Activated CD8-positive, alpha-beta memory T cell treated with anti-CD3 and anti-CD28 coated beads for 48 hours (primary cell): ENCODE measurements around the gene CASP1.
"Not testable (repeated sequence)": the region's sequence is repeated elsewhere in the genome, so short reads cannot be mapped to it uniquely, and the experiment has no call there.

ENCODE experiments used
- DNase-seq, 3 experiments: peaks; one replicate each; pipeline ENCODE4 v3.0.0-alpha.2; 2020; ENCODE audit warnings: low read depth in 2 of 3, low spot score in 2 of 3

Gene CASP1

DNA sequence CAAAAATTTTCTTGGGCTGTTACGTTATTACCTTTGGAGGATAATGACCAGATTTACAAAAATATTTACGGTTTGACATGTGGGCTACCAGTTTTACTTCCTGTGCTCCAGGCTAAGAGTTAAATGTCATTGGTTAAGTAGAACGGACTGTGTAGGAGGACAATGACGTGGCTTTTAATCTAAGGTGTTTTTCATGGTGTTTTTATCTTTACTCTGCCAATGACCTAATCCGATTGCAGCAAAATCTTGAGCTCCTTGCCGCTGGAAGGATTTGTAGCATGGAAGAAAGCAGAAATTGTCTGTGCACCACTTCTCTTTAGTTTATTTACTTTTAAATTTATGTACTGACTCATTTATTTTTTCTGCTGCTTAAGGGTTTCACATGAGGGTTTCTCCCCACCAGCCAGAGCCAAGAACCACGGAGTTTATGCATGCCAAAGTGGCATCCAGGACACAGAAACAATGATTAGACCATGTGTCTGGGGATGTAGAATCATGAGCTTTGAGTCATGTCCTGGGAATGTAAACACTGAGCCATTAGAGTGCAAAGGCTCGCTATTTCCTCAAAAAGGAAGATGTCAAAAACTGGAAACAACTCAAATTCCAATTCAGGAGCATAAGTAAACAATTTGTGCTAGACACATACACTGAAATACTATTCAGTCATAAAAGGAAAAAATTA lies 12.1 kb upstream of the CASP1 start:
- DNase-seq, result no peak

DNA sequence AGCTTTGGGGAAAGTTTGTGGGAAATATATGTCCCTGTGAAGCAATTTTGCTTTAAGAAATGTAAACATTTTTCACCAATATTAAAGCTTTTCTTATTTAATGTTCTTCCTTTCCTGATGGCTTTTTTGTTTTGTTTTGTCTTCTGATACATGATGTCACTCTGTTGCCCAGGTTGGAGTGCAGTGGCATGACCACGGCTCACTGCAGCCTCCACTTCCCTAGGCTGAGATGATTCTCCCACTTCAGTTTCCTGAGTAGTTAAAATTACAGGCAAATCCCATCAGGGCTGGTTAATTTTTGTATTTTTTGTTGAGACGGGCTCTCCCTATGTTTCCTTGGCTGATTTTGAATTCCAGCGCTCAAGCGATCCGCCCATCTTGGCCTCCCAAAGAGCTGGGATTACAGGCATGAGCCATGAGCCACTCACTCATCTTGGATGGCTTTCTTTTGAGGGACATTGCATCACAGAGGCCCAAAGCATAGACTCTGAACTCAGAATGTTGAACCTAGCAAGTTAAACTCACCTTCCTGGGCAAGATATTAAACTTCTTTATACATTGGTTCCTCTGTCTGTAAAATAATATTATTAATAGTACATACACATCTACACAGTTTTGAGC lies 10.8 kb upstream of the CASP1 start:
- DNase-seq, result no peak

DNA sequence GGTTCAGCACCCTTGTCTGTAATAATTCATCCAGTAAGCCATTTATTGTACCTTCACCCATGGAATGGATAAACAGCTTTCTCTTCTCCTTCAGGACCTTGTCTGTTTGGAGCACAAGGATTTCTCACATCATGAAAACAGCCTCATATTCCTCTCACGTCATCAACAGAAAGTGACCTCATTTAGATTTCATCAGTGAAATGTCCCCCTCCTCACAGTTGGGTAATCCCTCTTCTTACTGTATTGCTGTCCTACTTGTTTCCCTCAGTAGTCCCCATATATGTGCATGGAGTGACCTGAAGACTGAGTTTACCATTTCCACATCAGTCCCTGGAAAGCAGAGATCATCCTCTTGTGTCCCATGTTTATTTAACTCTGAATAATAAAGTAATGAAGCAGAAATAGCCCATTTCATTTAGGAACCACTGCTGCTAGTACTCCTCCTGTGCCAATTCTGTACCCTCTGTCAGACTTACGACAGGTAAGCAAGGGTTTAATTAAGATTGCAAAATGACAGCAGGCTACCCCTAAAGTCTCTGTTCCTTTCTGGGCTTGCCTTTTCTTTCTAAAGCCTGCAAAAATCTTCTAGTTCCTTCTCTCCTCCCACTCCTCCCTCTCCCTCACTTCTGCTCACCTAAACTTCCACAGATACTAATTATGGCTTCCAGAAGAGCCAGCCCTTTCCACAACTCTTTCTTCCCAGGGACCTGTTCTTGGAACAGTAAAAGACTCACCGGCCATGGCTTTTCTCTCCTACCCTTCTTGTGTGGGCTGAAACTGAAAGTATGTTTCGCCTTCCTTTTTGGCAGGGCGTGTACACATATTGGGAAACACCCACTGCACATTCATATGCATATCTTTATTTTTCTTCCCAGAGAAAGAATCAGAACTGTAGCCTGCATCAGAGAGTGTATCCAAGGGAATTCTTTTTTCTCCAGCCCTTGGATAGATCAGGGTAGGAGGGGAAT lies 9.9 kb upstream of the CASP1 start, which contains the start of gene CARD16:
Gene CARD16 (minus strand): TSS at position 779 of the 968 bp plus-strand sequence. CDS start 38 bp downstream, at position 741.
- not testable (repeated sequence) for DNase-seq

DNA sequence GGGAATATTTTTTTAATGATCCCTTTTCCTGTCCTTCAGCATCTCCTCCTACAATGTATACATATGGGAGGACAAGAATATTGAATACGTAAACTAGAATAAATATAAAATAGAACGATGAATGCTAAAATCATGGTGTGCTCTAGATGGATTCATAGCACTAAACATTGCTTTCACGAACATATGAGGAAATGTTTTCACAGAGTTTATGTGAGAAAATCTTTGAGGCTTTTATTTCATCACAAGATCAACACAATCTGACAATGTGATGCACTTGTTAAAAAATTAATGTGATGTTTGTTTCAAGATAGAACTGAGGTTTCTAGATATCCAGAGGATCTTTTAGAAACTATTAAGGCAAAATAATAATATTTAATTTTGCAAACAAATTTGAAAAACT lies 7.2 kb upstream of the CASP1 start:
- no peak for DNase-seq

DNA sequence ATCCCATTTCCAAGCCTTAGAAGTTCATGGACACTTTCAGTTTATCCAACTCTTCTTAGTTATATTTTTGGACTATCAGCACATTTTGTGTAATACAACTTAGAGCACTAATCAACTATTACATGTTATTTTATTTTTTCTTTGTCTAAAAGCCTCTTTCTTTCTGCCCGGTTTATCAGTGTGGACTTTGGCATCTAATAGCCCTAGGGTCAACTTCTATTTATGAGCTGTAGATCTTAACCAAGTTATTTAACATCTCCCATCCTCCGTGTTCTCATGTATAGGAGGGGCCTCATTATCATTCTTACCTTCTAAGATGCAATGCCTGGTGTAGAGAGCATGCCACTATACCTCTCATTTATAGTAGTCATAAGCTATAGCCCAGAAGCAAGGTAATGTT lies 5.8 kb upstream of the CASP1 start:
- DNase-seq, result no peak

GRCh38 chr11:105034388-105034787 lies 556 bp downstream of the CASP1 start:
- not testable (repeated sequence) for DNase-seq

DNA sequence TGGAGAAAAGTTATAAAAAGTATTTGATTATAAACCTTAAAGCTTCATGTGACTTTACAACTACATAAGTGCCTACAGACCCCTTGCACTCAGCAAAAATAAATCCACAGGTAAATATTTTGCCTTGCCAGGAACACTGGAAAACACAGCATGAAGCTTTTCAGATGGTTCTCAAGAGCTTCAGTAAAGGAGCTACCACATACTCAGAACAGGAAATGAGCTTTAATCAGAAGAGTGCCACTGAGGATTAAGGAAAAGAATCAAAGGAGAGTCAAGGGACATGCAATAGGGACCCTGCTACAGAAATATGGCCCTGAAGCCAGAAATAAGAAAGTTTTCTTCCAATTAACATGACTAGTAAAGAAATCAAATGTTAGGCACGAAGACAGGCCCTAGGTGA lies 1.2 kb downstream of the CASP1 start:
- DNase-seq, result no peak

DNA sequence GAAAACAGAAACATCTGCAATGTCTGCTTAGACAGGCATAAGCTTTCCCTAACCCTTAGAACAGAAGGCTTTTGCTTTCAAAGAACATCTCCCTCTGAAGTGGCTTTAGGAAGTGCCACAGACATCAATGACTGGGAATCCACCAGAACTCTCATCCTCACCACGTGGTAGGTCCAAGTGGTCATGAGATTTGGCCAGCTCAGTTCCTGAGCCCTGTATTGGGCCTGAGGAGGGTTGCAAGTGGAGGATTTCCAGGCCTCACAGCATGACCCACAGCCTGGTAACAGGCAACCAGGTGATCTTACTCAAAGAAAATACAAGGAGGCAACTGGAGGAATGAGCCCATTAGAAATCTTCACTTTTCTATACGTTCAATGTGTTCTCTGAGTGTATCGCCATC lies 1.6 kb downstream of the CASP1 start:
- no peak for DNase-seq

GRCh38 chr11:105032495-105032894 lies 2.4 kb downstream of the CASP1 start:
- no peak for DNase-seq

DNA sequence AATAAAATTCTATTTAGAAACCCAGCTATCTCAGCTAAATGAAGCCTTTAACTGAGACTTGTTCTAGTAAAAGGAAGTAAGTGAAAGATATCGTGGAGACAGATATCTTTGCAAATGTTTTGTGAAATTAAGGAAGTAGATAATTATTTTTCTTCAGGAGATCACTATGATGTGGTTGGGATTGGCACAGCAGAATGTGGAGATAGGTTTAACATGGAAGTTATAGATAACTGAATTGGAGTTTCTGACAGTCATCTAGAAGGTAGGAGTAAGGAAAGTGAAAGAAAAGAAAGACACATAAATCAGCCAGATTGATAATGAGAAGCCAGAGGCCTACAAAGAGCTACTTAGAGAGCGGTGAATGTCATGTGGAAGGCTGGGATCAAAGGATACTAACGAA lies 7.3 kb downstream of the CASP1 start:
- DNase-seq, result no peak

DNA sequence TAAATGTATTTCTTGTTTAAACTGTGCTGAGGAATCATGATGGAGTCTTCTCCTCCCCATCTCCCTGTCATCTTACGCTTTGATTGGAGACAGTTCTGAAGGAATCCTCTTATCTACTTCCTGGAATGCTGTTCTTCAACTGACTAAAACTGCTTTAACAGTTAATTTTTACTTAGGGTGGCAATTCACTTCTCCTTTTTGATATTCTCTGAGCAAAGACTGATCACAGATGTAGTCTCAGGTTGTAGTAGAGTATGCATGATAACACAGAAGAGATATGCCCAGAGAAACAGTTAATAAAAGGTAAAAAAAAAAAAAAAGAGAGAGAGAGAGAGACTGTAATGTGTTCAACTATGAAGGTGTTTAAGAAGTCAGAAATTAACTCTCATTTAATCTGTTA lies 10.6 kb downstream of the CASP1 start:
- DNase-seq, result no peak

DNA sequence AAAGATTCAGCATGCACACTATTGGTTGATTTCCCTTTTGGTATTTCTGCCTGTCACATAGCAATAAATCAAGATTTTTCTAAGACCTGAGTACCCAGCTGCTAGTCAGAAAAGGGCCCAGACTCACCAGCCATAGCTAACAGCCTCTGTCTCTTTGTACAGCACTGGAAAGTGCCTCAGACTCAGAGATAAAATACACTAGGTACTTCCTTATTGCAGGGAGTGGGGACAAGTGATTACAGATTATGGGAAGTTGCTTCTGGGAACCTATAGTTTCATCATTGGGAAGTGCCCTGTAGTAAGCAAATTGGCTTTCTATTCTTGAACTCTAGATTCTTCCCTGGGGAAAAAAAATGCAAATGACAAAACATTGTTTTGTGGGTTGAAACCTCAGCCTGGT lies 11.9 kb downstream of the CASP1 start, which contains the start of gene CASP5:
Gene CASP5 (minus strand): TSS at position 166 of the 400 bp plus-strand sequence. CDS start 32 bp downstream, at position 134.
- no peak for DNase-seq

DNA sequence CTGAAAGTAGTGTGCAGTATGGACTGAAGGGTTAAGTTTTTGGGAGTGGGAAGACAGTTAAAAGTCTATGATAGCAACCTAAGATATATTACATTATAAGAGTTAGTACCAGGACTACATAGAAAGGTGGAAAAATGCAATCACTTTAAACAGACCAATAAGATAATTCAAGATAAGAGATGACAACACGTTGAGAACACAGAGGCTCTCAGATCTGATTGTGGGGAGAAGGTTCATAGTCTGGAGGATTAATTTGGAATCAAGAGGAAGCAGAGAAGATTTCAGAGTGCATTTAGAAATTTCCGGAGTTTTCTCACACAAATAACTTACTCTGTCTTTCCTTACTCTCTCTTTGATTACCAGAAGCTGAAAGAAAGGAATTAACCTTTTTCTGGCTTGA lies 12.4 kb downstream of the CASP1 start:
- DNase-seq, result no peak

DNA sequence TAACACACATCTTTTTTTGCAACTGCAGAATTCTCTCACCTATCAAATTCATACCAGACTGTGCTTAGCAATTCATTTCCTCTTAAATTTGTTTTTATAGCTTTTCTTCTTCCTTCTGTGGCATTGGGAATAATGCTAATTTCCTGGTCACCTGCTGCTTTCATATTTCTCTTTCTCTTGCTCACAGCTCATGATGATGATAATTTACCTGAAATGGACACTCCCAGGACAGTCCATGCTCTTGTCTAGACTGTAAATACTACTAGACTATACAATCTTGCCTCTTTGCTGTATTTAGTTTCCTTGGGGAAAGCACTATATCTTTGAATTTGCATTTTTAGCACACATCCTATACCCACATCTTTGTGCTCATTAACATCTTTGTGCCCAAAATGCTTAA lies 27.5 kb downstream of the CASP1 start:
- DNase-seq, result no peak

DNA sequence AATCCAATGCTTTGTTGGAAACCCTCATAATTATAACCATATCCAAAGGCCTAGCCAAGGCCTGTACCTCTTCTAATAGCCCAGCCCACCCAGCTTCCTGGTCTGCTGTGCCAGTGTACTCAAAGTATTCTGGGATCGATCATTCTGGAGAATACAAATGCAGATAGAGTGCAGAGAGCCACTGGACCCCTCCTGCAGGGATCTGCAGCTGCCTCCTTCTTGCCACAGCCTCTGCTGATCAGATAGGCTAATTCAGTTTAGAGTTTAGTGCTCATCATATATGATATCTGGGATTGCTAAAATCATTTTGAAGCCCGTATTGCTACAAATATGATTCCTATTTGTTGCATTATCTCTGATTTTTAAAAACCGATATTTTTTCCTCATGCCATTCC lies 29.5 kb downstream of the CASP1 start:
- DNase-seq, result no peak

GRCh38 chr11:105004021-105004420 lies 30.9 kb downstream of the CASP1 start:
- DNase-seq, result no peak

- DNase-seq, result no peak
Measured at GRCh38 chr11:105003151-105003550, 31.8 kb downstream of the CASP1 start.

DNA sequence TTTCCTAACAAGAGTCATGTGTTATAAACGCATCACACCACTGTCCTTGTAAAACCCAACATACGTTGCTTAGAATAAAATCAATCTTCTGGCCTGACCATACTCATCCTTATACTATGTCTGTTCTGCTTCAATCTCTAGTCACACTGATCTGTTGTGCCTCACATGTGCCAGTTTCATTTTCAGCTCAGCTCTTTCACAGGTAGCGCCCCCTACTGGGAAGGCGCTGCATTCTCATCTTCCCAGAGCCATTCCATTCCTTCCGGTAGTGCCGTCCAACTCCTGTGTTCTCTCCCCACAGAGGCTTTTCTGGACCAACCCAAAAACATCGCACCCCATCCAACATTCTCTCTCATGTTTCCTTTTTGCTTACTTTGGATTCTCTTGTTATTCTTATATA lies 34.1 kb downstream of the CASP1 start:
- DNase-seq, result peak; percentile 13 to 23 (median 13)

DNA sequence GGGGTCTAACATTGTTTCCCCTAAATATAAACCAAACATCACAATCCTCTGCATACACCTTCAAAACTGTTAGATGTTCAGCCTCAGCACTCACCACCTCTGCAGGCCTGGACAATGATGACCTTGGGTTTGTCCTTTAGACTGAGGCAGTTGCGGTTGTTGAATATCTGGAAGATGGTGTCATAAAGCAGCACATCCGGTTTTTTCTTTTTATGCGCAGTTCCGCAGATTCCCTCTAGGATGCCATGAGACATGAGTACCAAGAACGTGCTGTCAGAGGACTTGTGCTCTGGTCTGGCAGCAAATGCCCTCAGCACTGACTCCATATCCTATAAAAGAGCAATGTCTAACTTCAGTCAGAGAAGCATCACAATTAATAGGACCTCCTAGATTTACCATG lies 34.8 kb downstream of the CASP1 start:
- DNase-seq, result no peak

DNA sequence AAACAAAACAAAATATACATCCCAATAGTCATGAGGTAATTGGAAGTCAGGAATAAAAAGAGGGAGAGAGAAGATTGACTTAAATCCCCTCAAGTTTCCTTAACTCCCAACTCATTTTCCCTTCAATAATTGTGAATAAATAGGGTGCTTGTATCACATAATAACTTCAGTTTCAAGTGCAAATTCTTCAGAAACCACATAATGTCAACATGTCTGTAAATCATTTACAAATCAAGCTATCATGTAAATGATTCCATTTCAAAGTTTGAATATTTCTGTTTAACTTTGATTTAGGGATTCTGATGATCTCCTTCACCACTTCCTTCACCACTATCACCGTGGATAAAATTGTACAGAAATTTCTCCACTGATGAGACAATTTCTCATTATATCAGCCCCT lies 35.2 kb downstream of the CASP1 start:
- no peak for DNase-seq

DNA sequence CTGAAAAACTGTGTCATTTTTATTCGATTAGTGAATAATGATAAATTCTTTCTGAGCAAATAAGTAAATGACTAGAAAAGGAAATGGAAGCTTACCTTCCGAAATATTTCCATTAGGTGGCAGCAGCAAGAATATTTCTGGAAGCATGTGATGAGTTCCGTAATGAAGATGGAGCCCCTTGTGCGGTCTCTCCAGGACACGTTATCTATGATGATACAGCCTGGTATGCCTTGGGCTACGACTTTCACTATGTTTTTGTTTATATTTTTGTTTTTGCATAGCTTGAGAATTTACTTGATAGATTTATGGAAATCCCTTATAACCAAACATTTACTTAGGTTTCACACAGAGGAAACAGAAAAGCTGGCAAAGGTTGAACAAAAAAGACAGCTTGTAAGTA lies 37.7 kb downstream of the CASP1 start:
- no peak for DNase-seq

DNA sequence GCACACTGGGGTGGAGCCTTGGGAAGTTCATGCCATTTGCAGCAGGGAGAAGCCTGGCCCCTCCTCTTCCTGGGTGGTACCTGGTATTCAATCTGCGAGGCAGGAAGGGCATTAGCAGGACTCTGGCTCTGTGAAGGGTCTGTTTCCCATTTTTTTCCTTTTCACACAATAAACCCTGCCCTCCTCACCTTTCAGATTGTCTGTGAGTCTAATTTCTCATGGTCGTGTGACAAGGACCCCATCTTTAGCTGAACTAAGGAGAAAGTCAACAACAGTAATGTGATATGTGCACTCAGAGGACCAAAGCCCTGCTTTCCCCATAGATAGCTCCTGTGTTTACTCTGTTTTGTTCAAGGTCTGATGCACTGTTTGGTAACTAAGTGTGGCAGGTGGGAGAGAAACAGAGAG lies 39.9 kb downstream of the CASP1 start:
- no peak for DNase-seq
